Occipital lobe (tissue), 1 donor: ENCODE measurements around the gene APOB. TPM values are rescaled to one million over a fixed set of nuclear protein-coding genes. Genes with fewer than 3 reads are reported as not detected.

Source experiments
- total RNA-seq: library from RNA; depleted of rRNA; stranded (reverse); fragments of >200 nt; gene quantifications from one replicate; pipeline ENCODE4 v1.2.3, GENCODE V29; 2014

The APOB gene
- total RNA-seq, 1 donor from 2014 or later = 0.62 TPM

Other genes starting within 250 kb of the APOB start
- 24.3 TPM for gene LDAH, start 221.0 kb downstream of the APOB start, total RNA-seq
- 3.0 TPM for gene TDRD15, start 79.9 kb upstream of the APOB start, total RNA-seq